Thoracic aorta (tissue), 2 donors: ENCODE results near the gene ZNF503. TPM values are rescaled to one million over a fixed set of nuclear protein-coding genes. Genes with fewer than 3 reads are reported as not detected.

Experiments used
- ATAC-seq: fragments of 150-250 bp; one replicate; pipeline ENCODE4 v1.8.0; 2017; ENCODE audit warnings: low read depth; ENCODE audit not compliant: insufficient number of reproducible peaks, low FRiP score
- DNase-seq: peaks from one replicate; pipeline ENCODE4 v3.0.0-alpha.2; 2020; ENCODE audit warnings: low spot score
- H3K27ac ChIP-seq, 2 donors: fragments of 200-600 bp; sonication (generic); 1 replicate in 1 of 2; 2 replicates in 1 of 2; pipeline ENCODE4 v1.5.1; 2016; ENCODE audit warnings: mild to moderate bottlenecking in 2 of 2, moderate library complexity in 2 of 2
- H3K27me3 ChIP-seq: fragments of 200-600 bp; sonication (generic); replicated peaks from 2 replicates; pipeline ENCODE4 v1.6.0; 2016; ENCODE audit warnings: mild to moderate bottlenecking; ENCODE audit not compliant: insufficient read depth
- H3K36me3 ChIP-seq: fragments of 200-600 bp; sonication (generic); one replicate; pipeline ENCODE4 v1.5.1; 2016
- H3K4me1 ChIP-seq, 2 donors: fragments of 200-600 bp; sonication (generic); 1 replicate in 1 of 2; 2 replicates in 1 of 2; pipeline versions ENCODE4 v1.5.1 to v1.6.0; 2016; ENCODE audit warnings: low read depth in 2 of 2, mild to moderate bottlenecking in 1 of 2; ENCODE audit not compliant: control insufficient read depth in 1 of 2
- H3K4me3 ChIP-seq: fragments of 200-600 bp; sonication (generic); 2 replicates; pipeline ENCODE4 v1.5.1; 2016; ENCODE audit warnings: mild to moderate bottlenecking
- H3K9me3 ChIP-seq: fragments of 200-600 bp; sonication (generic); 2 replicates; pipeline ENCODE4 v1.5.1; 2016
- total RNA-seq, 2 donors: library from RNA; depleted of rRNA; stranded (reverse); fragments of >200 nt; gene quantifications; one replicate each; pipeline versions ENCODE4 v1.1.0 to v1.2.3, GENCODE V29; 2016
- TF ChIP-seq, protein P1 (sequence below): fragments of 200-600 bp; sonication (generic); IDR thresholded peaks from one replicate; pipeline ENCODE4 v1.5.1; 2019; ENCODE audit warnings: antibody characterized with exemption

The ZNF503 gene
- total RNA-seq, 2 donors from 2014 or later, result 28.8 to 42.3 TPM

GRCh38 chr10:75386128-75386527, 15.4 kb downstream of the ZNF503 start:
- ATAC-seq, result no peak
- DNase-seq, result no peak
- Histone ChIP-seq H3K36me3 (no peaks in the 10 kb centered on the region), H3K27ac (no peak overlapping the region), H3K27me3 (no peaks in the 10 kb centered on the region), H3K4me3 (no peak overlapping the region), H3K9me3 (peaks cover 9% of the 10 kb centered on the region), H3K4me1 (no peaks in the 10 kb centered on the region)
- TF ChIP-seq, protein P1, sequence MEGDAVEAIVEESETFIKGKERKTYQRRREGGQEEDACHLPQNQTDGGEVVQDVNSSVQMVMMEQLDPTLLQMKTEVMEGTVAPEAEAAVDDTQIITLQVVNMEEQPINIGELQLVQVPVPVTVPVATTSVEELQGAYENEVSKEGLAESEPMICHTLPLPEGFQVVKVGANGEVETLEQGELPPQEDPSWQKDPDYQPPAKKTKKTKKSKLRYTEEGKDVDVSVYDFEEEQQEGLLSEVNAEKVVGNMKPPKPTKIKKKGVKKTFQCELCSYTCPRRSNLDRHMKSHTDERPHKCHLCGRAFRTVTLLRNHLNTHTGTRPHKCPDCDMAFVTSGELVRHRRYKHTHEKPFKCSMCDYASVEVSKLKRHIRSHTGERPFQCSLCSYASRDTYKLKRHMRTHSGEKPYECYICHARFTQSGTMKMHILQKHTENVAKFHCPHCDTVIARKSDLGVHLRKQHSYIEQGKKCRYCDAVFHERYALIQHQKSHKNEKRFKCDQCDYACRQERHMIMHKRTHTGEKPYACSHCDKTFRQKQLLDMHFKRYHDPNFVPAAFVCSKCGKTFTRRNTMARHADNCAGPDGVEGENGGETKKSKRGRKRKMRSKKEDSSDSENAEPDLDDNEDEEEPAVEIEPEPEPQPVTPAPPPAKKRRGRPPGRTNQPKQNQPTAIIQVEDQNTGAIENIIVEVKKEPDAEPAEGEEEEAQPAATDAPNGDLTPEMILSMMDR, result no peak

DNA sequence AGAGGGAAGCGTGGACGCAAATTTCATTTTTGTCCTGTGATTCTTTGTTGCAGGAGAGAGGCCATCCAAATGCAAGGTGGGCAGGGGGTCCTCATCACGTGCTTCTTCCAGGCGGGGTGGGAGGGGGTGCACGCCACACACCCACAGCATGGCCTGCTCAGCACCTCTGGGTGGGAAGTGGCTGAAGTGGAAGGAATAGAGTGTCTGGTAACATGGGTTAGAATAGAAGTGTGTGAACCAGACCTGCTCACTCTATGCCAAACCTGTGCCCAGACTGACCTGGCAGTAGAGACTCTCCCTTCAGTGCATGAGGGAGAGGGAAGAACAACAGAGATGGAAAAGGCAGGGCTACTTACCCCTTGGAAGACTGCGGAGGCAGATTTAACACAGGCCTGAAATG, 21.7 kb downstream of the ZNF503 start:
- ATAC-seq (no peak), DNase-seq (no peak)
- TF ChIP-seq, protein P1, result no peak
- H3K9me3 ChIP-seq, result no peaks in the 10 kb centered on the region
- no peak overlapping the region for H3K27ac ChIP-seq
- H3K36me3 ChIP-seq, result no peaks in the 10 kb centered on the region
- no peak overlapping the region for H3K4me3 ChIP-seq
- H3K4me1 ChIP-seq, result no peaks in the 10 kb centered on the region
- no peaks in the 10 kb centered on the region for H3K27me3 ChIP-seq

- ATAC-seq, result no peak
- no peak for DNase-seq
- Histone ChIP-seq H3K4me3 (no peak overlapping the region), H3K4me1 (no peaks in the 10 kb centered on the region), H3K36me3 (no peaks in the 10 kb centered on the region), H3K27ac (no peak overlapping the region), H3K9me3 (no peaks in the 10 kb centered on the region), H3K27me3 (no peaks in the 10 kb centered on the region)
- TF ChIP-seq, protein P1, result no peak
Observed at GRCh38 chr10:75379212-75379724, 22.3 kb downstream of the ZNF503 start.

DNA sequence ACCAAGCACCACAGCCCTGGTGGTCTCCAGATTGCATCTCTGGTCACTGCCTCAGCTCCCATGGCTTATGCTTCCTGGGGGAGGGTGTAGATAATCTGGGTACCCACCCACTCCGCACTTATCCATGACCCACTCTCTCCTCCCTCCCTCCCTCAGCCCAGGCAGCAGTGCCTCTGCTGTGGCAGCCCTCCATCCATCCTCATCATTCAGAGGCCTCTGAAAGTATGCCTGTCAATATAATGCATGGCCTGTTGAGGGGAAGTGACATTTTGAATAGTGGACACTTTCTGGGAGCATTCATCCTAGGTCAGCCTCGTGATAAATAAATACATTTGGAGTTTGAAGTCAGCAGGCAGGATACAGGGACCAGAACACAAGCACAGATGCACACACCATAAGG, 23.2 kb downstream of the ZNF503 start:
- H3K27me3 ChIP-seq, result no peaks in the 10 kb centered on the region
- H3K9me3 ChIP-seq, result no peaks in the 10 kb centered on the region
- H3K4me1 ChIP-seq, result no peaks in the 10 kb centered on the region
- no peak for DNase-seq
- ATAC-seq, result no peak
- H3K36me3 ChIP-seq, result no peaks in the 10 kb centered on the region
- H3K27ac ChIP-seq, result no peak overlapping the region
- H3K4me3 ChIP-seq, result no peak overlapping the region
- TF ChIP-seq, protein P1, result no peak

DNA sequence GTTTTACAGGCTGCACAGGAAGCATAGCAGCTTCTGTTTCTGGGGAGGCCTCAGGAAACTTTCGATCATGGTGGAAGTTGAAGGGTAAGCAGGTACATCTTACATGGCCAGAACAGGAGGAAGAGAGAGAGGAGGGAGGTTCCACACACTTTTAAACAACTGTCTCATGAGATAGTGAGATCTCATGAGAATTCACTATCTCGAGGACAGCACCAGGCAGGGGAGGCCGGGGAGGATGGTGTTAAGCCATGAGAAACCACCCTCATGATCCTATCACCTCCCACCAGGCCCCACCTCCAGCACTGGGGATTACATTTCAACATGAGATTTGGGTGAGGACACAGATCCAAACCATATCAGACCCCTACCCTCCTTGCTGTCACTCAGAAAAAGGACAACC, 23.7 kb downstream of the ZNF503 start:
- no peaks in the 10 kb centered on the region for H3K4me1 ChIP-seq
- H3K27me3 ChIP-seq, result no peaks in the 10 kb centered on the region
- TF ChIP-seq, protein P1, result no peak
- no peaks in the 10 kb centered on the region for H3K9me3 ChIP-seq
- no peaks in the 10 kb centered on the region for H3K36me3 ChIP-seq
- no peak overlapping the region for H3K4me3 ChIP-seq
- DNase-seq (no peak), ATAC-seq (no peak)
- no peak overlapping the region for H3K27ac ChIP-seq
